Endothelial cell of umbilical vein (primary cell): Measurements from ENCODE around the gene GXYLT2.

ENCODE experiments used
- POLR2AphosphoS5 ChIP-seq: IDR thresholded peaks from 2 replicates; pipeline ENCODE4 v1.6.1; 2012; ENCODE audit warnings: low read depth, mild to moderate bottlenecking, control low read depth, low read length, moderate library complexity; ENCODE audit not compliant: insufficient read depth
- TF ChIP-seq, protein P1 (sequence below), 2 donors: IDR thresholded peaks; 1 replicate in 1 of 2; 2 replicates in 1 of 2; pipeline ENCODE4 v1.5.1; 2011; ENCODE audit warnings: low read length in 2 of 2, mild to moderate bottlenecking in 2 of 2, moderate library complexity in 2 of 2, control low read depth in 1 of 2, inconsistent platforms in 1 of 2, low read depth in 1 of 2; ENCODE audit not compliant: insufficient read depth in 1 of 2; ENCODE audit errors: extremely low read depth in 1 of 2

DNA sequence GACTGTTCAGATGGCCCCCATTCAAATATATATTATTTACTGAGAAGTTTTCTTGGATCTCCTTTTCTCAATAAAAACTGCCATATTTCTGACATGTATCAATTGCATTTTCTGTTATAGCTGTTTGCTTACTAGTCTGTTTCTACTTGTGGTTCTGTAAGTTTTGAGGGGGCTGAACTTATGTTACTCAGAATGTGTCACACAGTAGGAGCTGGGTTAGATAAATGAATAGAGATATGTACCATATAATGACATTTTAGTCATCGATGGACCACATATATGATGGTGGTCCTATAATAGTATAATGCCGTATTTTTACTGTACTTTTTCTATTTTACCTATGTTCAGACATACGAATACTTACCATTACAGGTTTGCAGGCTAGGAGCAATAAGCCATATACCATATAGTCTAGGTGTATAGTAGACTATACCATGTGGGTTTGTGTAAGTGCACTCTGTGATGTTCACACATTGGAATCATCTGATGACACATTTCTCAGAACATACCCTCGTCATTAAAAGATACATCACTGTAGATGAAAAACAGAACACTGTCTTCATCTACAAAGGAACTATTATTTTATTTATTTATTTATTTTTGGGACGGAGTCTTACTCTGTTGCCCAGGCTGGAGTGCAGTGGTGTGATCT is 131.1 kb downstream of the GXYLT2 start:
- TF ChIP-seq POLR2AphosphoS5 = no peak
- TF ChIP-seq, protein P1, sequence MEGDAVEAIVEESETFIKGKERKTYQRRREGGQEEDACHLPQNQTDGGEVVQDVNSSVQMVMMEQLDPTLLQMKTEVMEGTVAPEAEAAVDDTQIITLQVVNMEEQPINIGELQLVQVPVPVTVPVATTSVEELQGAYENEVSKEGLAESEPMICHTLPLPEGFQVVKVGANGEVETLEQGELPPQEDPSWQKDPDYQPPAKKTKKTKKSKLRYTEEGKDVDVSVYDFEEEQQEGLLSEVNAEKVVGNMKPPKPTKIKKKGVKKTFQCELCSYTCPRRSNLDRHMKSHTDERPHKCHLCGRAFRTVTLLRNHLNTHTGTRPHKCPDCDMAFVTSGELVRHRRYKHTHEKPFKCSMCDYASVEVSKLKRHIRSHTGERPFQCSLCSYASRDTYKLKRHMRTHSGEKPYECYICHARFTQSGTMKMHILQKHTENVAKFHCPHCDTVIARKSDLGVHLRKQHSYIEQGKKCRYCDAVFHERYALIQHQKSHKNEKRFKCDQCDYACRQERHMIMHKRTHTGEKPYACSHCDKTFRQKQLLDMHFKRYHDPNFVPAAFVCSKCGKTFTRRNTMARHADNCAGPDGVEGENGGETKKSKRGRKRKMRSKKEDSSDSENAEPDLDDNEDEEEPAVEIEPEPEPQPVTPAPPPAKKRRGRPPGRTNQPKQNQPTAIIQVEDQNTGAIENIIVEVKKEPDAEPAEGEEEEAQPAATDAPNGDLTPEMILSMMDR (IDR thresholded peaks at IDR 0.05; ENCODE audit: extremely low read depth in 1 of 2, insufficient read depth in 1 of 2, low read depth in 1 of 2, low read length in 2 of 2) = no peak
